A673 (cell line): ENCODE measurements around the gene IQCK. TPM values are rescaled to one million over a fixed set of nuclear protein-coding genes. Genes with fewer than 3 reads are reported as not detected.

Experiments
- BruUV-seq: library from RNA; stranded (reverse); fragments of 400-500 nt; replicated peaks from 2 replicates; lab custom pipeline; 2021; lab: Mats Ljungman, UMichigan
- CTCF ChIA-PET: fragments of 300-600 bp; sonication (Branson Sonifier 250); formaldehyde crosslinking; loops from one replicate; lab custom pipeline; 2022; ENCODE audit warnings: antibody characterized with exemption; lab: Charles Lee
- POLR2A ChIA-PET: fragments of 300-600 bp; sonication (Branson Sonifier 250); formaldehyde crosslinking; loops from one replicate; lab custom pipeline; 2022; ENCODE audit warnings: antibody characterized with exemption; ENCODE audit not compliant: low non-redundant PET; lab: Charles Lee
- DNase-seq: peaks from one replicate; pipeline ENCODE4 v3.0.0-alpha.2; 2015; ENCODE audit warnings: low spot score
- H3K27ac ChIP-seq: fragments of 200-600 bp; sonication (generic); 2 replicates; pipeline ENCODE4 v1.5.1; 2016; ENCODE audit warnings: mixed run types, low read depth, mild to moderate bottlenecking, mixed read lengths, antibody characterized with exemption, low read length; ENCODE audit not compliant: poor library complexity, severe bottlenecking
- H3K27me3 ChIP-seq: fragments of 200-600 bp; sonication (generic); replicated peaks from 2 replicates; pipeline ENCODE4 v1.6.1; 2017; ENCODE audit warnings: mixed run types, low read depth, mild to moderate bottlenecking, mixed read lengths, antibody characterized with exemption, low read length; ENCODE audit not compliant: insufficient read depth, poor library complexity
- H3K36me3 ChIP-seq: fragments of 200-600 bp; sonication (generic); 2 replicates; pipeline ENCODE4 v1.6.1; 2016; ENCODE audit warnings: mixed run types, mild to moderate bottlenecking, mixed read lengths, antibody characterized with exemption, low read length; ENCODE audit not compliant: insufficient read depth, poor library complexity, severe bottlenecking
- H3K4me1 ChIP-seq: fragments of 200-600 bp; sonication (generic); 2 replicates; pipeline ENCODE4 v1.6.1; 2017; ENCODE audit warnings: mixed run types, mild to moderate bottlenecking, mixed read lengths, antibody characterized with exemption, low read length; ENCODE audit not compliant: insufficient read depth, poor library complexity, severe bottlenecking
- H3K4me3 ChIP-seq: fragments of 200-600 bp; sonication (generic); 2 replicates; pipeline ENCODE4 v1.5.1; 2016; ENCODE audit warnings: low read depth, mixed run types, mild to moderate bottlenecking, mixed read lengths, low read length; ENCODE audit not compliant: poor library complexity, severe bottlenecking
- H3K9me3 ChIP-seq: fragments of 200-600 bp; sonication (generic); 2 replicates; pipeline ENCODE4 v1.6.1; 2016; ENCODE audit warnings: mixed run types, low read depth, mild to moderate bottlenecking, mixed read lengths, antibody characterized with exemption, low read length; ENCODE audit not compliant: poor library complexity, severe bottlenecking
- EZH2 ChIP-seq: fragments of 200-600 bp; sonication (generic); IDR thresholded peaks from 2 replicates; pipeline ENCODE4 v1.6.1; 2017; ENCODE audit warnings: borderline replicate concordance, low read depth, mild to moderate bottlenecking, mixed read lengths, antibody characterized with exemption, low read length; ENCODE audit not compliant: poor library complexity, severe bottlenecking
- intact Hi-C: fragments of 100-400 bp; cut with micrococcal nuclease; formaldehyde crosslinking; loops from one replicate; pipeline ENCODE4 v1.10.0; 2022; ENCODE audit not compliant: unreplicated experiment
- total RNA-seq: library from RNA; stranded (reverse); gene quantifications from 2 replicates; pipeline ENCODE4 v1.2.3, GENCODE V29; 2021
- TF ChIP-seq, protein P1 (sequence below): fragments of 300-800, 200-600 bp; sonication (generic); conservative IDR thresholded peaks from 2 replicates; pipeline ENCODE4 v1.5.1; 2017; ENCODE audit warnings: low read depth, mild to moderate bottlenecking, antibody characterized with exemption, low read length, moderate library complexity, mixed read lengths

Gene IQCK
- total RNA-seq, 1 experiment from 2014 or later: 11.2 TPM

DNA sequence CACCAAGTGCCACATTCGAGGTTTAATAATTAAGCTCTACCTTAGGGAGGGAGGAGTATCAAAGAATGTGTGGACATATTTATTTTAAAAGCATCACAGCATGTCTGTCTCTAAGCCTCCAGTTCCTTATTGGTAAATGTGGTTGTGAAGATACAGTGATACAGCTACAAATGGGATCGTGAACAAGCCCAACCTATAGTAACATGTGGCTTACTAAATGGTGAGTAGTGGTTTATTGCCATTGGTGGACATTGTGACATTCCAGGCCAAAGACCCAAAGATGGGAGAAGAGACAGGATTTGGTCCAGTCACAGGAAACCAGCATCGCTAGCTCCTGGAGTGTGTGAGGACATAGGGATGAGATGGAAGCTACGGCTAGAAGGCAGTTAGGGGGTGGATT lies 51.2 kb downstream of the IQCK start:
- H3K27ac ChIP-seq: no peak overlapping the region
- POLR2A ChIA-PET: no interaction called here

DNA sequence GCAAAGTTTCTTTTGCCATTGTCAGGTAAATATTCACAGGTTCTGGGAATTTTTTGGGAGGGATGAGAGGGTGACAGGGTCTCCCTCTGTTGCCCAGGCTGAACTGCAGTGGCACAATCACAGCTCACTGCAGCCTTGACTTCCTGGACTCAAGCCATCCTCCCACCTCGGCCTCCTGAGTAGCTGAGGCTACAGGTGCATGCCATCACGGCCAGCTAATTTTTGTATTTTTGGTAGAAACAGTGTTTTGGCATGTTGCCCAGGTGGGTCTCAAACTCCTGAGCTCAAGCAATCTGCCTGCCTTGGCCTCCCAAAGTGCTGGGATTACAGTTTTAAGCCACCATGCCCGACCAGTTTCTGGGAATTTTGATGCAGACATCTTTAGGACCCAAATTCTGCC lies 53.0 kb downstream of the IQCK start:
- Histone ChIP-seq H3K9me3 (no peaks in the 10 kb centered on the region), H3K4me3 (no peak overlapping the region), H3K27me3 (no peaks in the 10 kb centered on the region), H3K4me1 (no peaks in the 10 kb centered on the region), H3K27ac (no peak overlapping the region), H3K36me3 (no peaks in the 10 kb centered on the region)
- ChIA-PET POLR2A (no interaction called here), CTCF (no interaction called here)
- no TSS peak for BruUV-seq
- TF ChIP-seq EZH2: no peak
- TF ChIP-seq, protein P1, sequence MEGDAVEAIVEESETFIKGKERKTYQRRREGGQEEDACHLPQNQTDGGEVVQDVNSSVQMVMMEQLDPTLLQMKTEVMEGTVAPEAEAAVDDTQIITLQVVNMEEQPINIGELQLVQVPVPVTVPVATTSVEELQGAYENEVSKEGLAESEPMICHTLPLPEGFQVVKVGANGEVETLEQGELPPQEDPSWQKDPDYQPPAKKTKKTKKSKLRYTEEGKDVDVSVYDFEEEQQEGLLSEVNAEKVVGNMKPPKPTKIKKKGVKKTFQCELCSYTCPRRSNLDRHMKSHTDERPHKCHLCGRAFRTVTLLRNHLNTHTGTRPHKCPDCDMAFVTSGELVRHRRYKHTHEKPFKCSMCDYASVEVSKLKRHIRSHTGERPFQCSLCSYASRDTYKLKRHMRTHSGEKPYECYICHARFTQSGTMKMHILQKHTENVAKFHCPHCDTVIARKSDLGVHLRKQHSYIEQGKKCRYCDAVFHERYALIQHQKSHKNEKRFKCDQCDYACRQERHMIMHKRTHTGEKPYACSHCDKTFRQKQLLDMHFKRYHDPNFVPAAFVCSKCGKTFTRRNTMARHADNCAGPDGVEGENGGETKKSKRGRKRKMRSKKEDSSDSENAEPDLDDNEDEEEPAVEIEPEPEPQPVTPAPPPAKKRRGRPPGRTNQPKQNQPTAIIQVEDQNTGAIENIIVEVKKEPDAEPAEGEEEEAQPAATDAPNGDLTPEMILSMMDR: no peak
- intact Hi-C loops: no loop called here
- no peak for DNase-seq

More for the DNA sequence above, 51.2 kb downstream of the IQCK start:
- TF ChIP-seq, protein P1: no peak
- TF ChIP-seq EZH2: no peak
- no peaks in the 10 kb centered on the region for H3K9me3 ChIP-seq
- no TSS peak for BruUV-seq
- DNase-seq: no peak
- no peaks in the 10 kb centered on the region for H3K4me1 ChIP-seq
- no peak overlapping the region for H3K4me3 ChIP-seq
- CTCF ChIA-PET: no interaction called here
- H3K27me3 ChIP-seq: no peaks in the 10 kb centered on the region
- intact Hi-C loops: no loop called here
- H3K36me3 ChIP-seq: no peaks in the 10 kb centered on the region

DNA sequence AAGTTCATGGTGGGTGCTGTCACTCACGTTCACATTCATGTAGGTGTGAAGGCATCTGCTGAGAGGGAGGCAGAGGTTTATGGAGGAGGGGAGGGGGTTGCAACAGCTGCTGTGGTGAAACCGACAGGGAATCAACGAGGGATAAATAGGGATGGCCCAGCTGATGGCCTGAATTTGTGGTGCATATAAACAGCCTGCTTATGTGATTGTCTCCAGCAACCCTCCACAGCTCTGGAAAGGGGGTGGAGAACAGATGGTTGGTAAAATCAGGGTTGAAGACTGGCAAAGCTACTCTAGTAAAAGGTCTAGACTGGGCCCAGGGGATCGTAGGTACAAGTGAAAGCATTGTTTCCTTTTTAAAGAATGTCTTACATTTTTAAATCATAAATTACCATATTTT lies 53.7 kb downstream of the IQCK start:
- no TSS peak for BruUV-seq
- H3K27me3 ChIP-seq: no peaks in the 10 kb centered on the region
- H3K4me3 ChIP-seq: no peak overlapping the region
- no peak for TF ChIP-seq EZH2
- TF ChIP-seq, protein P1: no peak
- H3K36me3 ChIP-seq: no peaks in the 10 kb centered on the region
- no peaks in the 10 kb centered on the region for H3K9me3 ChIP-seq
- no peak overlapping the region for H3K27ac ChIP-seq
- peaks cover 5% of the 10 kb centered on the region for H3K4me1 ChIP-seq
- CTCF ChIA-PET: no interaction called here
- POLR2A ChIA-PET: no interaction called here
- intact Hi-C loops: no loop called here
- DNase-seq: no peak
